ENCODE results near the gene TXNIP.

The TXNIP gene

GRCh38 chr1:145956361-145956760 is 40.0 kb downstream of the TXNIP start:
- no peak for DNase-seq (ENCODE audit: extremely low spot score)
- POLR2A ChIA-PET, result no interaction called here
- no peak for TF ChIP-seq CTCF (IDR thresholded peaks at IDR 0.05; ENCODE audit: control extremely low read depth, extremely low read depth, low read depth, missing control alignments)
- CTCF ChIA-PET, result interaction anchor here (1.9 to 4.1 kb wide), 2 partner anchors 10 to 22 kb away, joined by 6 to 32 read pairs; no protein-coding TSS in a partner anchor

- ChIA-PET CTCF (interaction anchor here (0.8 to 3.3 kb wide), 4 partner anchors 9 to 64 kb away, joined by 3 to 9 read pairs (median 6); partner anchors contain the start of genes ANKRD34A and POLR3GL), POLR2A (no interaction called here)
- TF ChIP-seq CTCF (IDR thresholded peaks at IDR 0.05; ENCODE audit: control extremely low read depth, extremely low read depth, low read depth, missing control alignments), result no peak
- DNase-seq (ENCODE audit: extremely low spot score), result no peak
Measured at GRCh38 chr1:145955436-145955835, 40.9 kb downstream of the TXNIP start.

GRCh38 chr1:145953861-145954260 is 42.5 kb downstream of the TXNIP start:
- no peak for TF ChIP-seq CTCF (IDR thresholded peaks at IDR 0.05; ENCODE audit: control extremely low read depth, extremely low read depth, low read depth, missing control alignments)
- CTCF ChIA-PET, result interaction anchor here (1.4 to 3.3 kb wide), 4 partner anchors 9 to 94 kb away, joined by 3 to 9 read pairs (median 5); partner anchors contain the start of gene RBM8A
- no peak for DNase-seq (ENCODE audit: extremely low spot score)
- POLR2A ChIA-PET, result no interaction called here

- TF ChIP-seq CTCF (IDR thresholded peaks at IDR 0.05; ENCODE audit: control extremely low read depth, extremely low read depth, low read depth, missing control alignments), result no peak
- ChIA-PET CTCF (interaction anchor here (1.4 to 3.3 kb wide), 3 partner anchors 8 to 93 kb away, joined by 3 to 9 read pairs (median 3); partner anchors contain the start of gene RBM8A), POLR2A (no interaction called here)
- DNase-seq (ENCODE audit: extremely low spot score), result no peak
Measured at GRCh38 chr1:145952903-145953302, 43.5 kb downstream of the TXNIP start.

- DNase-seq (ENCODE audit: extremely low spot score), result no peak
- ChIA-PET CTCF (interaction anchor here (1.5 kb wide), 1 partner anchor 26 kb away, joined by 3 read pairs; no protein-coding TSS in a partner anchor), POLR2A (no interaction called here)
- TF ChIP-seq CTCF (IDR thresholded peaks at IDR 0.05; ENCODE audit: control extremely low read depth, extremely low read depth, low read depth, missing control alignments), result no peak
Measured at GRCh38 chr1:145951526-145951925, 44.9 kb downstream of the TXNIP start.

- POLR2A ChIA-PET, result interaction anchor here (0.9 kb wide), 1 partner anchor 15 kb away, joined by 3 read pairs; no protein-coding TSS in a partner anchor
- CTCF ChIA-PET, result interaction anchor here (1.0 to 1.8 kb wide), 4 partner anchors 9 to 103 kb away, joined by 3 to 6 read pairs (median 4); partner anchors contain the start of genes LIX1L and RBM8A
- no peak for DNase-seq (ENCODE audit: extremely low spot score)
Measured at GRCh38 chr1:145949219-145949618, 47.2 kb downstream of the TXNIP start.

More at GRCh38 chr1:145949219-145949618, 47.2 kb downstream of the TXNIP start:
- TF ChIP-seq CTCF (IDR thresholded peaks at IDR 0.05; ENCODE audit: control extremely low read depth, extremely low read depth, low read depth, missing control alignments), result no peak

All from GM10248 (cell line).